Keratinocyte (primary cell): ENCODE data around the gene CEP57L1.

Experiments
- CTCF ChIP-seq, 3 experiments: IDR thresholded peaks in 1 of 3; conservative IDR thresholded peaks in 1 of 3; optimal IDR thresholded peaks in 1 of 3; 2 replicates in 2 of 3; 3 replicates in 1 of 3; pipeline versions ENCODE3 to v1.5.1; 2011; ENCODE audit warnings: low read length in 3 of 3, mild to moderate bottlenecking in 3 of 3, moderate library complexity in 2 of 3, control low read depth in 1 of 3, inconsistent platforms in 1 of 3; ENCODE audit not compliant: insufficient read depth in 2 of 3; ENCODE audit errors: extremely low read depth in 1 of 3
- EZH2 ChIP-seq: IDR thresholded peaks from one replicate; pipeline ENCODE4 v1.6.1; 2012; ENCODE audit warnings: inconsistent platforms, mild to moderate bottlenecking, low read length, moderate library complexity

GRCh38 chr6:109097661-109098060 lies 2.4 kb downstream of the CEP57L1 start:
- TF ChIP-seq CTCF (optimal IDR thresholded peaks at IDR 0.05 in 1 of 3, IDR thresholded peaks at IDR 0.05 in 1 of 3, conservative IDR thresholded peaks at IDR 0.05 in 1 of 3; ENCODE audit: extremely low read depth in 1 of 3, insufficient read depth in 2 of 3, low read length in 3 of 3) = no peak
- no peak for TF ChIP-seq EZH2
